DND-41 (cell line): ENCODE results near the gene ATG2A.

Experiments used
- ATAC-seq: fragments of 200-7000 bp; cut with Tn5 transposase; 3 replicates; pipeline ENCODE4 v1.9.1; 2021; ENCODE audit warnings: low read depth; ENCODE audit not compliant: insufficient read depth
- DNase-seq: peaks from one replicate; pipeline ENCODE4 v3.0.0-alpha.2; 2020
- H2AFZ ChIP-seq: 2 replicates; pipeline ENCODE4 v1.6.0; 2012; ENCODE audit warnings: low read depth, low read length
- H3K27ac ChIP-seq: 2 replicates; pipeline ENCODE4 v1.5.1; 2012; ENCODE audit warnings: low read length, inconsistent platforms
- H3K27me3 ChIP-seq: fragments of 200-600 bp; sonication (generic); 2 replicates; pipeline ENCODE4 v1.6.0; 2012; ENCODE audit warnings: low read length, mild to moderate bottlenecking, inconsistent platforms; ENCODE audit not compliant: insufficient read depth, poor library complexity
- H3K36me3 ChIP-seq: 2 replicates; pipeline ENCODE4 v1.5.1; 2012; ENCODE audit warnings: low read length, inconsistent platforms; ENCODE audit not compliant: insufficient read depth
- H3K4me1 ChIP-seq: 2 replicates; pipeline ENCODE4 v1.5.1; 2012; ENCODE audit warnings: mild to moderate bottlenecking, low read length; ENCODE audit not compliant: insufficient read depth
- H3K4me2 ChIP-seq: 2 replicates; pipeline ENCODE4 v1.6.0; 2012; ENCODE audit warnings: mild to moderate bottlenecking, moderate library complexity, low read length, inconsistent platforms; ENCODE audit not compliant: insufficient read depth
- H3K4me3 ChIP-seq, 2 experiments: fragments of 200-600 bp in 1 of 2; shearing (Covaris generic) in 1 of 2; 2 replicates each; pipeline ENCODE4 v1.5.1; 2012 to 2016; ENCODE audit warnings: inconsistent platforms in 2 of 2, low read length in 2 of 2, mild to moderate bottlenecking in 2 of 2, low read depth in 1 of 2, moderate library complexity in 1 of 2
- H3K79me2 ChIP-seq: 2 replicates; pipeline ENCODE4 v1.6.0; 2012; ENCODE audit warnings: low read length, inconsistent platforms; ENCODE audit not compliant: insufficient read depth
- H3K9ac ChIP-seq: 2 replicates; pipeline ENCODE4 v1.6.0; 2012; ENCODE audit warnings: low read depth, mild to moderate bottlenecking, inconsistent platforms, low read length, moderate library complexity
- H3K9me3 ChIP-seq: 2 replicates; pipeline ENCODE4 v1.5.1; 2012; ENCODE audit warnings: low read length, moderate library complexity, mild to moderate bottlenecking, inconsistent platforms; ENCODE audit not compliant: insufficient read depth, severe bottlenecking
- H4K20me1 ChIP-seq: 2 replicates; pipeline ENCODE4 v1.6.0; 2012; ENCODE audit warnings: low read length; ENCODE audit not compliant: insufficient read depth
- CTCF ChIP-seq: IDR thresholded peaks from 2 replicates; pipeline ENCODE4 v1.5.1; 2012; ENCODE audit warnings: borderline replicate concordance, low read length, moderate library complexity, mild to moderate bottlenecking; ENCODE audit not compliant: poor library complexity, severe bottlenecking; ENCODE audit errors: extremely low read depth
- EZH2 ChIP-seq: IDR thresholded peaks from 3 replicates; pipeline ENCODE4 v1.6.1; 2012; ENCODE audit warnings: borderline replicate concordance, low read depth, mild to moderate bottlenecking, moderate library complexity, low read length, inconsistent platforms; ENCODE audit not compliant: severe bottlenecking

The ATG2A gene

GRCh38 chr11:64887757-64888405 lies 29.1 kb downstream of the ATG2A start:
- Histone ChIP-seq H3K9ac (peak overlapping the region; percentile 52), H3K4me1 (peaks cover 27% of the 10 kb centered on the region), H3K4me3 (peak overlapping the region in 1 of 2 experiments; percentile 52; a peak in 2 of 4 replicates)

GRCh38 chr11:64887234-64887756 lies 29.7 kb downstream of the ATG2A start:
- H2AFZ ChIP-seq, result peak overlapping the region; percentile 100
- no peaks in the 10 kb centered on the region for H3K27me3 ChIP-seq
- ATAC-seq (no peak), DNase-seq (no peak)
- H3K9ac ChIP-seq, result peak overlapping the region; percentile 52
- no peaks in the 10 kb centered on the region for H3K79me2 ChIP-seq
- H4K20me1 ChIP-seq, result no peaks in the 10 kb centered on the region
- TF ChIP-seq EZH2 (no peak), CTCF (no peak)
- no peaks in the 10 kb centered on the region for H3K9me3 ChIP-seq
- H3K4me2 ChIP-seq, result peak overlapping the region; percentile 81
- no peaks in the 10 kb centered on the region for H3K36me3 ChIP-seq
- peaks cover 27% of the 10 kb centered on the region for H3K4me1 ChIP-seq
- H3K27ac ChIP-seq, result peak overlapping the region; percentile 47
- H3K4me3 ChIP-seq, result no peak overlapping the region

More at GRCh38 chr11:64887757-64888405, 29.1 kb downstream of the ATG2A start:
- TF ChIP-seq EZH2, result no peak
- peak; percentile 95 for TF ChIP-seq CTCF
- Histone ChIP-seq H3K9me3 (no peaks in the 10 kb centered on the region), H3K36me3 (no peaks in the 10 kb centered on the region), H3K79me2 (no peaks in the 10 kb centered on the region), H4K20me1 (no peaks in the 10 kb centered on the region), H2AFZ (peak overlapping the region; percentile 100), H3K27me3 (no peaks in the 10 kb centered on the region), H3K4me2 (peak overlapping the region; percentile 81), H3K27ac (peak overlapping the region; percentile 79)
- peak; percentile 86 for DNase-seq
- ATAC-seq, result peak; percentile 92

GRCh38 chr11:64885367-64886286 lies 31.4 kb downstream of the ATG2A start:
- no peak for TF ChIP-seq CTCF
- no peak for TF ChIP-seq EZH2
- no peak overlapping the region for H3K9ac ChIP-seq
- DNase-seq (no peak), ATAC-seq (no peak)
- H3K36me3 ChIP-seq, result no peaks in the 10 kb centered on the region
- no peak overlapping the region for H3K27ac ChIP-seq
- no peaks in the 10 kb centered on the region for H3K9me3 ChIP-seq
- no peak overlapping the region for H3K4me2 ChIP-seq
- peaks cover 35% of the 10 kb centered on the region for H3K4me1 ChIP-seq
- no peaks in the 10 kb centered on the region for H4K20me1 ChIP-seq
- H3K4me3 ChIP-seq, result no peak overlapping the region
- no peaks in the 10 kb centered on the region for H3K27me3 ChIP-seq
- H3K79me2 ChIP-seq, result no peaks in the 10 kb centered on the region
- no peak overlapping the region for H2AFZ ChIP-seq
